Gastroesophageal sphincter (tissue), 4 donors: ENCODE data around the gene ATP9B. TPM values are rescaled to one million over a fixed set of nuclear protein-coding genes. Genes with fewer than 3 reads are reported as not detected.

Source experiments
- ATAC-seq: fragments of 150-250 bp; one replicate; pipeline ENCODE4 v1.9.1; 2016; ENCODE audit warnings: mild to moderate bottlenecking, moderate library complexity
- H3K27ac ChIP-seq, 4 donors: fragments of 200-600 bp; sonication (generic) in 3 of 4; 1 replicate in 3 of 4; 2 replicates in 1 of 4; pipeline ENCODE4 v1.5.1; 2016 to 2019
- H3K27me3 ChIP-seq: fragments of 200-600 bp; sonication (generic); one replicate; pipeline ENCODE4 v1.5.1; 2019
- H3K36me3 ChIP-seq, 2 donors: fragments of 200-600 bp; sonication (generic); one replicate each; pipeline ENCODE4 v1.5.1; 2019; ENCODE audit warnings: control low read depth in 1 of 2
- H3K4me1 ChIP-seq, 3 donors: fragments of 200-600 bp; sonication (generic); 1 replicate in 2 of 3; 2 replicates in 1 of 3; pipeline ENCODE4 v1.5.1; 2016 to 2019; ENCODE audit warnings: control low read depth in 2 of 3
- H3K4me3 ChIP-seq, 2 donors: fragments of 200-600 bp; sonication (generic); one replicate each; pipeline ENCODE4 v1.5.1; 2019; ENCODE audit warnings: mild to moderate bottlenecking in 1 of 2, moderate library complexity in 1 of 2
- H3K9me3 ChIP-seq, 3 donors: fragments of 200-600 bp; sonication (generic); one replicate each; pipeline ENCODE4 v1.5.1; 2017 to 2019; ENCODE audit warnings: control low read depth in 2 of 3
- CTCF ChIP-seq, 4 experiments: fragments of 200-600 bp in 2 of 4; fragments of 450-650 bp in 2 of 4; sonication (generic) in 1 of 4; IDR thresholded peaks; one replicate each; pipeline ENCODE4 v1.5.1; 2017 to 2019; ENCODE audit warnings: antibody characterized with exemption in 4 of 4, mild to moderate bottlenecking in 2 of 4, moderate library complexity in 2 of 4
- EP300 ChIP-seq: sonication (generic); formaldehyde crosslinking; IDR thresholded peaks from one replicate; pipeline ENCODE4 v1.6.1; 2017; ENCODE audit warnings: antibody characterized with exemption, mild to moderate bottlenecking
- POLR2A ChIP-seq, 2 donors: fragments of 450-650 bp; IDR thresholded peaks; one replicate each; pipeline ENCODE4 v1.6.1; 2017; ENCODE audit warnings: antibody characterized with exemption in 2 of 2, mild to moderate bottlenecking in 2 of 2, moderate library complexity in 1 of 2
- POLR2AphosphoS5 ChIP-seq: sonication (generic); formaldehyde crosslinking; IDR thresholded peaks from one replicate; pipeline ENCODE4 v1.6.1; 2017; ENCODE audit warnings: antibody characterized with exemption
- WGBS, 2 donors: methylation state at CpG; one replicate each; pipeline ENCODE4 v1.1.5; 2018; ENCODE audit warnings: low coverage in 1 of 2; 5-methylcytosine and 5-hydroxymethylcytosine counted together
- total RNA-seq, 4 donors: library from RNA; depleted of rRNA; stranded (reverse); fragments of >200 nt; gene quantifications; one replicate each; pipeline ENCODE4 v1.1.0, GENCODE V29; 2016

The ATP9B gene
- total RNA-seq, 4 donors from 2014 or later = 16.6 to 48.7 (median 33.7) TPM

DNA sequence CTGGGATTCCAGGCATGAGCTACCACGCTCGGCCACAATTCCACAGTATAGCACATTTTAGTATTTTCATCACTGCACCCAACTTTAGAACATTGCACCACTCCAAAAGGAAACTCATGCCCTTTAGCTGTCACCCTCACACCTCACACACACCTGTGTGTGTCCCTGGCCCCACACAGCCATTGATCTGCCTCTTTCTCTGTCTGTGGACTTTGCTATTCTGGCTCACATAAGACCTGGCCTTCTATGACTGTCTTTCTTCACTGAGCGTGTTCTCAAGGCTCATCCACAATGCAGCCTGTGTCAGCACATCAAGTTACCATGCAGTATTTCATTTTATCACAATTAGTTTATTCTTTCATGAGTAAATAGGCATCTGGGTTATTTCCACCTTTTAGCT is 19.7 kb upstream of the ATP9B start:
- Histone ChIP-seq H3K4me3 (no peak overlapping the region), H3K9me3 (no peaks in the 10 kb centered on the region), H3K27ac (no peak overlapping the region), H3K36me3 (no peaks in the 10 kb centered on the region), H3K27me3 (peaks cover 51% of the 10 kb centered on the region), H3K4me1 (no peaks in the 10 kb centered on the region)
- 50 to 91% methylated on average over 1 to 3 of the region's 3 CpGs for WGBS, 2 donors
- TF ChIP-seq POLR2A (IDR thresholded peaks at IDR 0.05) (no peak), EP300 (no peak)
- no peak for ATAC-seq

GRCh38 chr18:79050005-79050404 is 19.2 kb upstream of the ATP9B start:
- no peak for ATAC-seq
- H3K27me3 ChIP-seq = peaks cover 52% of the 10 kb centered on the region
- H3K4me3 ChIP-seq = no peak overlapping the region
- WGBS, 2 donors = 60% methylated on average over 3 of the region's 5 CpGs; no CpG with 5 or more reads in 1 of the 2 donors
- no peaks in the 10 kb centered on the region for H3K36me3 ChIP-seq
- no peaks in the 10 kb centered on the region for H3K4me1 ChIP-seq
- no peaks in the 10 kb centered on the region for H3K9me3 ChIP-seq
- TF ChIP-seq POLR2A (IDR thresholded peaks at IDR 0.05) = no peak
- TF ChIP-seq CTCF (IDR thresholded peaks at IDR 0.05) = no peak
- TF ChIP-seq EP300 = no peak
- no peak for TF ChIP-seq POLR2AphosphoS5
- H3K27ac ChIP-seq = no peak overlapping the region

GRCh38 chr18:79056827-79057367 is 12.3 kb upstream of the ATP9B start:
- H3K4me1 ChIP-seq = no peaks in the 10 kb centered on the region
- no peaks in the 10 kb centered on the region for H3K36me3 ChIP-seq
- no peak for ATAC-seq
- H3K9me3 ChIP-seq = peaks cover 0 to 9% (median 0%) of the 10 kb centered on the region in 3 donors
- no peak overlapping the region for H3K27ac ChIP-seq
- 83 to 90% methylated on average over 4 to 5 of the region's 9 CpGs for WGBS, 2 donors
- no peak overlapping the region for H3K4me3 ChIP-seq
- peaks cover 35% of the 10 kb centered on the region for H3K27me3 ChIP-seq
- TF ChIP-seq POLR2A (IDR thresholded peaks at IDR 0.05) = no peak
- no peak for TF ChIP-seq EP300
- no peak for TF ChIP-seq POLR2AphosphoS5
- TF ChIP-seq CTCF (IDR thresholded peaks at IDR 0.05) = no peak

- WGBS, 2 donors = 30 to 31% methylated on average over 2 of the region's 2 CpGs
Observed at GRCh38 chr18:79058007-79058406, 11.2 kb upstream of the ATP9B start.

GRCh38 chr18:79062806-79063205 is 6.4 kb upstream of the ATP9B start:
- 80 to 100% methylated on average over 1 of the region's 9 CpGs for WGBS, 2 donors

More at GRCh38 chr18:79058007-79058406, 11.2 kb upstream of the ATP9B start:
- Histone ChIP-seq H3K9me3 (peaks cover 0 to 9% (median 0%) of the 10 kb centered on the region in 3 donors), H3K4me3 (no peak overlapping the region), H3K36me3 (no peaks in the 10 kb centered on the region), H3K27ac (no peak overlapping the region), H3K4me1 (no peaks in the 10 kb centered on the region), H3K27me3 (peaks cover 25% of the 10 kb centered on the region)
- ATAC-seq = no peak
- TF ChIP-seq POLR2A (IDR thresholded peaks at IDR 0.05) (no peak), CTCF (IDR thresholded peaks at IDR 0.05) (no peak), POLR2AphosphoS5 (no peak), EP300 (no peak)

More at GRCh38 chr18:79062806-79063205, 6.4 kb upstream of the ATP9B start:
- Histone ChIP-seq H3K9me3 (no peaks in the 10 kb centered on the region), H3K4me1 (no peaks in the 10 kb centered on the region), H3K27me3 (no peaks in the 10 kb centered on the region), H3K27ac (no peak overlapping the region), H3K4me3 (no peak overlapping the region), H3K36me3 (no peaks in the 10 kb centered on the region)
- TF ChIP-seq EP300 (no peak), POLR2A (IDR thresholded peaks at IDR 0.05) (no peak), POLR2AphosphoS5 (no peak), CTCF (IDR thresholded peaks at IDR 0.05) (no peak)
- no peak for ATAC-seq
